NCI-H1930 (cell line): Measurements from ENCODE around the gene PCMTD2.

Experiments
- DNase-seq, 2 experiments: peaks; one replicate each; lab custom pipeline; 2025; lab: John Stamatoyannopoulos, UW

PCMTD2 gene

DNA sequence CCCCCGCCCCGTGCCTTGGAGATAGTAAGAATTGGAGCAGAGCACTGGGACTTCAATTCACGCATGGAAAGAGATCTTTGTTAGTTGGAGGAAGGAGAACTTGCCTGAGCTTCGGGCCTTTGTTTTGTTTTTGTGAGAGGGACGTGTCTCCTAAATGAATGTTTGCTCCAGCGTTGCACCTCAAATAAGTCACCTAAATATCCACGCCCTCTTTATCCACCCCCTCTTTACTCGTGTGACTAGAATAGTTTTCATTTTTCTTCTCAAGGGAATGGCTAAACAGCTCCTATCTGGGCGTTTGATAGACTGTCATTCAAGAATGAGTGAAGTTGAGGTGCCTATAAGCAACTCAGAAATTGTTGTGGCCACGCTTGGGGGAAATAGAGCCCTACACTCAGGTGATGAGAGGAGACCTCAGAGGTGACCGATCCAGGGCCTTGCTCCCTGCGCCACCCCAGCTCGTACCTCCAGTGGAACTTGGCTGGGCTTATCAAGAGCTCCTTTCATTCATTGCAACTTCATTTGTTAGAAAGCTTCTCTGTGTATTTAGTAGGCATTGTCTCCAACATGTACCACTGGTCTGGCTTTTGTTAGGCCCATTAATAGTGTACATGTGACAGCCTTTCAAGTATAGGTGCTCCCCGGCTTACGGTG lies 861 bp downstream of the PCMTD2 start:
- DNase-seq: no peak

DNA sequence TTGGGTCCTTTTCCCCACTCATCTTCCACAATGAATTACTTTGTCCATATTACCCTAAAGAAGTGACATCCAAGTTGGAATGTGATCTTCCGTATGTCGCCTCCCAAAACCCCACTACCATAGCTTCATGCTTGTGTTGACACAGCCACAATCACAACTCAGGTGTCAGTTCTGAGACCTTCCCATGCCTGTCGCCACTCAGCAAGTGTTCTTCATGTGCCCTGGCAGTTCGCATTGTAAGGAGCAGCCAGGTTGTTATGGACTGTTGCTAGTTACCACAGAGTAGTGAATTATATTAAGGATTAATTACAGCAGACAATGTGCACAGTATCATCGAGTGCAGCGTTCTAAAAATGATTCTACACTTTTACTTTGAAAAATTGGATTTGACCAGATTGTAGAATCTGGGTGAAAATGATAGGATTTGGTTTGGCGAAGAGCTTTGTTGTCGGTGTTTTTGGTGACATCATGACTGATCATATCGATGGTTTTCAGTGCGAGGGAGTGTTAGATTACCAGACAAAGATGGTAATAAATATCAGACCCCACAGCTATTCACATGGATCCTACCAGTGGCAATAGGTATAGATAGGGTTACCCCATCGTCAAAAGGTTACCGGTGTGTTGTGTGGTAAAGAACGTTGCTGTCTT lies 1.7 kb downstream of the PCMTD2 start:
- DNase-seq: no peak

DNA sequence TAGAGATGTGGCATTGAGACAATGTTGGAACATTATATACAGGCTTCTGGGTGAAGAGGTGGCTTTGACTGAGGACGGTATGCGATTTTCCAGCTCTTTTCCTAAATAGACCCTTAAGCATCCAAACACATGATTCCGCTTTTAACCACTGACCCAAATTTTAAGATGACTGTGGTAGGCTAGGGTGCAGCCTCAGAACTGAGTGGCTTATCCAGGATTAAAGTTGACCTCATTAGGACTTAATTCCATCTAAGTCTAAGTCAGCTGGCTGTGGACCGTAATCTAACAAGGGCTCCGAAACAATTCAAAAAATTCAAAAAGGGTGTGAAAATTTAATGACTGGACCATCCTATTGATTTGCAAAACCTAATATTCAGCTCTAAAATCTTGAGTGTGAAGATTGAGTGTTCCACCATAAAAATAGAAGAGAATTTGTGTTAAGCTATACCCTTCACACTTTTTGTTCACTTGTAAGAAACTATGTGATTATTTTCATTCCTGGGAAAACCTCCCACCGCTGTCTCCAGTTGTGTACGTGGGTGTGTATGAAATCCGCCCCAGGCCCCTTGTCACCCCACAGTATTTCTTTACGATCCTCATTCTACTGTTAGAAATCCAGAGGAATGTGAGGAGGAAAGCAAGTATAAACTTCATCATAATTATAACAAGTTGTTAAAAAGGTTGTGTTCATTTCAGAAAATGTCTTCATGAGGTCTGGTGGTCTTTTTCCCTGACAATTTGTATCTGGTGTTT lies 2.7 kb downstream of the PCMTD2 start:
- DNase-seq: no peak

DNA sequence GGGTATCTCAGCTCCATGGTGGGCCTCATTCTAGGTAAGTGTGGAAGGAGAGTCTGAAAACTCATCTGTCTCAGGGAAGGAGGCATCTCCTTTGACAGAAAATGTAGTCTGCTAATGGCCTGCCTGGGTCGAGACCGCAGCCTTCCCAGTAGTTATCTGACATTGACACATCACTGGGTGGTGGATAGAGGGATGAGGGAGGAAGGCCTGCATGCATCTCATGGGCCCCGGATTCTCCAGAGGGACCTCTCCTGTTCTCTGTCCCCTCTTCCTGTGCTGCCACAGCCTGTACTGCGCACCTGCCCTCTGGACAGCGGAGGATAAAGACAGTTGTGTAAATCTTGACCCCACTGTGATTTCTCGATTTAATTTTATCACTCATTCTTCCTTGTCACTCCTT lies 4.7 kb downstream of the PCMTD2 start:
- no peak for DNase-seq

DNA sequence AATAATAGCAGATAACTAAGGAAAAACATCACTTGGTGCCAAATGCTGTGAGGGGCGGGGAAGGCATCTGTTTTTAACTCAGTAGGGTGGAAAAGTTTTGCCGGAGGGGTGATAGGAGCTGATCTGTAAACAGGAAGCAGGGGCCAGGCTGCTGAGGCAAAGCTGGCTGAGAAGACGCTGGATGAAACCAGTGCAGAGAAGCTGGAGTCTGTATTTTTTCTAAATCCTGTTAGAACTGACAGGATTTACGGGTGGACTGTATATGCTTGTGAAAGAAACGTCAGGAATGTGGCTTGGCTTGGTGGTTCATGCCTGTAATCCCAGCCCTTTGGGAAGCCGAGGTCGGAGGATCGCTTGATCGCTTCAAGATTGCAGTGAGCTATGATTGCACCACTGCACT lies 5.6 kb downstream of the PCMTD2 start:
- DNase-seq: no peak

GRCh38 chr20:64264091-64264490 lies 8.5 kb downstream of the PCMTD2 start:
- DNase-seq: no peak

DNA sequence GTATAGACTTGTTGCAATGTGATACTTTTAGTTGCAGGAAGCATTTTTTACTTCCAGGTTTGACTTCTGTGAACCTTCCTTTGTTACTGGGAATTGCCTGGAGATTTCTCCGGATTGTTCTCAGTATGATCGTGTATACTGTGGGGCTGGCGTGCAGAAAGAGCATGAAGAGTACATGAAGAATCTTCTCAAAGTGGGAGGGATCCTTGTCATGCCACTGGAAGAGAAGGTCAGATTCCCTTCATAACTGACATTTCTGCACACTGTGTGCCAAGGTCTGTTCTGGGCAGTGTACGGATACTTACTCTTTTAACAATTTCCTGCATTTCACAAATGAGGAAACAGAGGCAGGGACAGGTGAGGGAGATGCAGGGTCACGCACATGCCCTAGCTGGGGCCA lies 9.7 kb downstream of the PCMTD2 start:
- DNase-seq: no peak

- DNase-seq: no peak
Observed at GRCh38 chr20:64266988-64267387, 11.4 kb downstream of the PCMTD2 start.

DNA sequence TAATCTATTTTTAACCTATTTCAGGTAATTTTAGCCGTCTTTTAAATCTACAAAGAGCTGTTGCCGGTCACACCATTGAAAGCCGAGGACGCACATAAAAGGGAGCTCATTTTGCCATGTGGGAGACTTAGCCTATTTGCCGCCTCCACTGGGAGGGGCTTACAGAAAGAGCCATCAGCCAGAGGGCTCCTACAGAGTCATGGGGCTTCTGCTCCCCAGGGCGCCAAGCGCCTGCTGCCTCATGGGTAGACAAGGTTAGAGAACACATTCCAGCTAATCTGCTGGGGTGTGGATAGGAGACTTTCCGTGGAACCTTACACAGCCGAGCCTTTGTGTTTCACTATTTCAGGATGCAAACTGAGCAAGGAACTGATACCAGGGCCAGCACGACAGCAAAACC lies 12.6 kb downstream of the PCMTD2 start:
- no peak for DNase-seq

- no peak for DNase-seq
Observed at GRCh38 chr20:64269604-64270411, 14.3 kb downstream of the PCMTD2 start.

- DNase-seq: no peak
Observed at GRCh38 chr20:64271636-64272035, 16.1 kb downstream of the PCMTD2 start.

GRCh38 chr20:64273109-64273508 lies 17.6 kb downstream of the PCMTD2 start:
- DNase-seq: no peak

- DNase-seq: no peak
Observed at GRCh38 chr20:64276817-64277216, 21.3 kb downstream of the PCMTD2 start.

- DNase-seq: no peak
Observed at GRCh38 chr20:64277571-64278316, 22.2 kb downstream of the PCMTD2 start.

DNA sequence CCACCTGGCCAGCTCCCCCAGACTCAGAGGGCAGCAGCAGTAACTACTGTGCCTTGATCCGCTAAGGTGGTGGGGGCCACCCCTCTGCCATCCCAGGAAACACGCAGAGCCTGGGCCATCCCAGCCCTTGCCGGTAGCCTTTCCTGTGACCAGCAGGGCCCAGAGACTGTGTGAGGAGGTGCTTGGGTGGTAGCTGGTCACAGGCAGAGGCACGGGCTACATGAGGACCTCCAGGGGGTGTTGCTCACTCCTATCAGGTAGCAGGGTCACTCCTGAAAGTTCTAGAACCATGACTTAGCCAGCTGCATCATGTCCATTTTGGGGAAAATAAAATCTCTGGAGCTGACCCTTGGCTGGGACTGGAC lies 22.8 kb downstream of the PCMTD2 start:
- no peak for DNase-seq

DNA sequence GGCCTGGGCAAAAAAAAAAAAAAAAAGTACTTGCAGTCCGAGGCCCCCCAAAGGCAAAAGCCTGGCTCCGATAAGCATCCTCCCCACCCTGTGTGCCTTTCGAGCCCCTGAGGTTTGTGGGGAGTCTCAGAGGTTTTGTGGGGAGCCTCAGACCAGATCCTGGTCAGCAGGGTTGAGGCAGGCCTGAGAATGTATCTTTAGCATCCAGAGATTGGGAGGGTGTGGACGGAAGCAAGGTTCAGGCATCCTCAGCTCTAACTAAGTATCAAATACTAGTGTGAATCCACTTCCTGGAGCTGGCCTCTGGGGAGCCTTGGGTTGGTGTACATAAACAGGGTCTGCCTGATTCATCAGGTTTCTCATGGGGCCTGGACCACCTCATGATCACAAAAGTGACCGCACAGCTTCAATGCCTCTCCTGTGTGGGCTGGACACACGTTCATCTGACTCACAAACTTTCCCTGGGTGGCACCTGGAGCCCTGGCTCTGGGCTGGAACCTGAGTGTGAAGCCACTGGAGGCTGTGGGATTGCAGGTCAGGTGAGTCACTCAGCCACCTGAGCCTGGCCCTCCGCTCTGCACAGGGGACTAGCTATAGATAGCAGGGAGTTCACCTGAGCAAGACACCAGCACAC lies 24.4 kb downstream of the PCMTD2 start:
- no peak for DNase-seq

DNA sequence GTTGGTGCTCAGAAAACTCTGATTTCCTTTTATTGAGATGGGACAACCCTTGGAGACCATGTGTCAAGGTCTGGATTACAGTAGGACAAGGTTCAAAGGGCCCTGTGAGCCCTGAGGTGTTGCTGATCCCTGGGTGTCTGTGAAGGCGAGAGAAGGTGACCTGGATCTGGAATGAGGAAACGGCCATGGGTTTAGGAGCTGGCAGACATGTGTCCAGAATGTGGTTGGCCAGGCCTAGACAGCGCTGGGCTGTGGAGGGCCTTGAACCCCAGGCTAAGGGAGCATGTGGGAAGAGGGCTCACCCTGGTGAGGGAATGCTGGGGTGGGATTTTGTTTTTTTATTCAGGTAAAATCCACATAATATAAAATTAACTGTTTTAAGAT lies 24.9 kb downstream of the PCMTD2 start:
- DNase-seq: no peak

DNA sequence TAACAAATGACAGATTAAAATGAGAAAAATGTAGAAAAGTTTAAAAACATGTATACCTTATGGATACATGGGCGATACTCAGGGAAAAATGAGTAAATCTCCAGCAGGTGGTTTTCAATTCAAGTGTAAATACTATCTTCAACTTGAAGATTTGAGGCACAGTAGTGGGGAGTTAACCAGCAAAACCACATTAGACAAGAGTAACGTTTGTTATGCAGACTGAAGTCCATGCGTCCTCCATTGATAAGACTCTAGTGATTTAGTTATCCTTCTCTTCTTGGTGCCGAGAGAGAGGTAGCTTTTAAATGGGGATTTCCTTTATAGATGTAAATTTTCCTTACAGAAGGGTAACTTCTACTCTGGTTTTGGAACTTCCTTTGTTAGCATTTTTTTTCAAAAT lies 28.1 kb downstream of the PCMTD2 start:
- no peak for DNase-seq

GRCh38 chr20:64285579-64286446 lies 30.3 kb downstream of the PCMTD2 start:
- peak; percentile 77 to 81 for DNase-seq
